Kidney epithelial cell (primary cell): ENCODE results near the gene GAS7. TPM values are rescaled to one million over a fixed set of nuclear protein-coding genes. Genes with fewer than 3 reads are reported as not detected.

ENCODE experiments used
- DNase-seq: peaks from one replicate; pipeline ENCODE4 v3.0.0-alpha.2; 2010; ENCODE audit warnings: low read depth
- H3K27me3 ChIP-seq: 2 replicates; pipeline ENCODE4 v1.6.0; 2011; ENCODE audit warnings: low read length; ENCODE audit not compliant: control insufficient read depth, insufficient read depth
- H3K36me3 ChIP-seq: 2 replicates; pipeline ENCODE4 v1.5.1; 2011; ENCODE audit warnings: low read length; ENCODE audit not compliant: control insufficient read depth, insufficient read depth
- H3K4me3 ChIP-seq: 2 replicates; pipeline ENCODE4 v1.5.1; 2011; ENCODE audit warnings: low read depth, mild to moderate bottlenecking, control low read depth, low read length
- total RNA-seq: library from RNA; depleted of rRNA; stranded (reverse); fragments of >200 nt; gene quantifications from 2 replicates; pipeline ENCODE4 v1.2.3, GENCODE V29; 2015
- TF ChIP-seq, protein P1 (sequence below): IDR thresholded peaks from 2 replicates; pipeline ENCODE4 v1.5.1; 2011; ENCODE audit warnings: mild to moderate bottlenecking, moderate library complexity, low read length, control low read depth, inconsistent platforms; ENCODE audit not compliant: insufficient read depth, poor library complexity, severe bottlenecking

The GAS7 gene
- total RNA-seq, 1 donor from 2014 or later, result 3.6 TPM

DNA sequence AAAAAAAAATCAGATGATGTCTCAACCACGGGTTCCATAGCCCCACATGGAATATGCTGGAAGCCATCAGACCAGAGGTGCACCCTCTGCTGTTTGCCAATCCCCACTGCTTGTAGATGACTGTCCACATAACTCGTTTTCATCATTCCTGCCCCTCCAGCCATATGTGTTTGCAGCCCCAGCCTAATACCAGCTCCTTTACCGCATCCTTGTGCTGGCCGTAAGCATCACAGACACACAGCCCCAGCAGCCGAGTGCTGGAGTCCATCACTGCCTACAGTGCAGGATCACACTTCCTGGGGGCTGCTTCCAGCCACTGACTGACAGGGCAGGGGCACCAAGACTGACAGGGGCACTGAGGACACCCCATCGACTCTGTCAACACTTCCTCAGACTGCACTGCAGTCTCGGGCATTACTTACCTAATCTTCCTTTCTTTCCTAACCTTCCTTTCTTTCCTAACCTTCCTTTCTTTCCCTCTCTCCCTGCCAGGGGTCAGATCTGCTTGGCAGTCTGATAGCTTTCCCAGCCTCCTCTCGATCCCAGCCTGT is 298.3 kb downstream of the GAS7 start:
- H3K27me3 ChIP-seq, result peaks cover 2% of the 10 kb centered on the region
- no peaks in the 10 kb centered on the region for H3K36me3 ChIP-seq
- TF ChIP-seq, protein P1, sequence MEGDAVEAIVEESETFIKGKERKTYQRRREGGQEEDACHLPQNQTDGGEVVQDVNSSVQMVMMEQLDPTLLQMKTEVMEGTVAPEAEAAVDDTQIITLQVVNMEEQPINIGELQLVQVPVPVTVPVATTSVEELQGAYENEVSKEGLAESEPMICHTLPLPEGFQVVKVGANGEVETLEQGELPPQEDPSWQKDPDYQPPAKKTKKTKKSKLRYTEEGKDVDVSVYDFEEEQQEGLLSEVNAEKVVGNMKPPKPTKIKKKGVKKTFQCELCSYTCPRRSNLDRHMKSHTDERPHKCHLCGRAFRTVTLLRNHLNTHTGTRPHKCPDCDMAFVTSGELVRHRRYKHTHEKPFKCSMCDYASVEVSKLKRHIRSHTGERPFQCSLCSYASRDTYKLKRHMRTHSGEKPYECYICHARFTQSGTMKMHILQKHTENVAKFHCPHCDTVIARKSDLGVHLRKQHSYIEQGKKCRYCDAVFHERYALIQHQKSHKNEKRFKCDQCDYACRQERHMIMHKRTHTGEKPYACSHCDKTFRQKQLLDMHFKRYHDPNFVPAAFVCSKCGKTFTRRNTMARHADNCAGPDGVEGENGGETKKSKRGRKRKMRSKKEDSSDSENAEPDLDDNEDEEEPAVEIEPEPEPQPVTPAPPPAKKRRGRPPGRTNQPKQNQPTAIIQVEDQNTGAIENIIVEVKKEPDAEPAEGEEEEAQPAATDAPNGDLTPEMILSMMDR, result no peak
- no peak overlapping the region for H3K4me3 ChIP-seq
- no peak for DNase-seq

DNA sequence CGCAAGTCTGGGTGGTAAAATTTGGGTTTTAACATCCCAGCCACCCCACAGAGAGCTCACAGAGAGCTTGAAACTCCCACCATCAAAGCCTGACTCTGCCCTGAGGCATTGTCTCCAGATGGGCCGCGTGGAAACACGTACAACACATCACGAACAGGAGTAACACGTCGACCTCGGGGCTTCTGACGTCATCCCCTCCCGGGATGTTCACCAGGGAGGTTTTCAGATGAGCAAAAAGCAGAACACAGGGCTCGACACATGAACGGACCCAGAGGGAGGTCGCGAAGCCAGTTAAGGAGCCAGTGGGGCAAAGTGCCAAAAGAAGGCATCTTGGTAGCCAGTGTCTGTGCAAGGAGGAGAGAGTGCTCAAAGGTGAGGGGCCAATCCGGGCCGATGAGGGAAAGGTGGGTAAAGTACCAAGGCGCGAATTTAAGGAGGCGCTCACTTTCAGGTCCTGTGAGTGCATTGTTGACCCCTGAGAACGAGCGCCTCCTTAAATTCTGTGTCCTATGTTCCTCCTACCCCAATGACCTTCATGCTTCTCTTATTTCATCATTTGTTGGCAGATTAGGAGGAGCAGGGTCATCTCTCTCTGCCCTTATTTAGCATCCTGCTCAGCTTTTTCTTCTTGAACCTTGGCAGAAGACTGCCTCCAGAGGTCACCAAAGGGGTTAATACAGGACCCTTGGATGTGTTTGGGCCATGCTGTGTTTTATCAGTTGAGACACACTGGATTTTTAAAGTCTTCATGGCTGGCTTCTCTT is 298.9 kb downstream of the GAS7 start:
- Histone ChIP-seq H3K4me3 (no peak overlapping the region), H3K36me3 (no peaks in the 10 kb centered on the region), H3K27me3 (peaks cover 2% of the 10 kb centered on the region)
- TF ChIP-seq, protein P1, result no peak
- DNase-seq, result no peak

DNA sequence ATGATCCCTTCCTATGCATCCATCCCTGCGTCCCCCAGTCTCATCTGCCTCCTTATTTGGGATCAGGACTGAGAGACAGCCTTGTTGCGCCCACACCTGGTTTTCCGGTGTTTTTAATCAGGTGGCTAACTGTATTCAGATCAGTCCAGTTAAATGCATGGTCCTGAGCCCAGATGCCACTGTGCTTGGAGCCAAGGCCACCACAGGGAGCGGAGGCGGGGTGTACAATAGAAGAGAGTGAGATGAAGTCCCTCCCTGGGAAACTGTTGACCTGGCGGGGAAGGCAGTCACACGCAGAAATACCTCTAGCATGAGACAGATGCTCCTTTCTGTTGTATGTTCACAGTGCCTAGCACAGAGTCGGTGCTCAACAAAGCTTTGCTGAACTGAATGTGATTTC is 299.6 kb downstream of the GAS7 start:
- DNase-seq, result no peak
- no peaks in the 10 kb centered on the region for H3K36me3 ChIP-seq
- H3K27me3 ChIP-seq, result peaks cover 2% of the 10 kb centered on the region
- TF ChIP-seq, protein P1, result no peak
- no peak overlapping the region for H3K4me3 ChIP-seq

DNA sequence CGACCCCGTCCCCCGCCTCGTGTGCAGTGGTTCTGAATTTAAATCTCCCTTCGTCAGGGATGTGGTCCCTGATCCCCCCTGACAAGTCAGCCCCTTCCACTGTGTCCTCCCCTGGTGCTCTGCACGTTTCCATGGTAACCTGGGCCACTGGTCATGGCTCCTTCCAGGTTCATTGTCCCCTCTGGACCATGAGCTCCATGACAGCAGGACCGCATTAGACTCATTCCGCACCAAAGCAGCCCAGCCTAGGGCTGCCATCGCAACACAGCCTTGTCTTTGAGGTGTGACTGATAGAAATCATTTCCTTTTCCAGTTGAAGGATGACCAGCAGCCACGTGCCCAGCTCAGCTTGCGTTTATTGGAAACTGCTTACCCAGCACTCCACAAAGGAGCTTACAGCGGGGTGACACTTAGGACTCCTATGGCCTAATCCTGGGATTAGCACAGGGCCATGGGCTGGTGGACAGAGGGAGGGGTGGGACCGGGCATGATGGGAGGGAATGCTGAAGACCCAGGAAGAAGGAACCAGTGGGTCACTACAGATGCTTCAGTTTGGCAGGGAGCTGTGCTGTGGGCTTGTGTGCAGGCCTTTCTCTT is 300.9 kb downstream of the GAS7 start:
- H3K4me3 ChIP-seq, result no peak overlapping the region
- DNase-seq, result no peak
- no peaks in the 10 kb centered on the region for H3K36me3 ChIP-seq
- peaks cover 2% of the 10 kb centered on the region for H3K27me3 ChIP-seq
- TF ChIP-seq, protein P1, result no peak

DNA sequence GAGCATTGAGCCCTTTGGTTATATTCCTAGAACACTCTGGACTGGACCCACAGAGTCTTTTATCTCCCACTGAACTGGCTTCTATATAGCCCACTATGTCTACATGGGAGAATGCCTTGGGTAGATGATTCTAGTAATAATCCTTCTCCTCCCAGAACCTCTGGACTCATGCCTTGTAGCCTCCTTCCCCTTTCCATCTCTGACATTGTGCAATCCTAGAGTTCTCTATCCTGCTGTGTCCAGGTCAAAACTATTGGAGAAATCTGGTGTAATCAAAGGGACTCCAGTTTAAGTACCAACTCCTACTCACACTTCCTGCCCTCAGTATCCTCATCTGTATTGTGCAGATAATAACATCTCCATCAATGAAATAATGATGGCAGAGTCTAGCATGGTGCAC is 302.5 kb downstream of the GAS7 start:
- Histone ChIP-seq H3K27me3 (peaks cover 2% of the 10 kb centered on the region), H3K4me3 (no peak overlapping the region), H3K36me3 (no peaks in the 10 kb centered on the region)
- TF ChIP-seq, protein P1, result no peak
- no peak for DNase-seq
